Central memory CD8-positive, alpha-beta T cell (primary cell): Measurements from ENCODE around the gene C1QTNF12.

Experiments
- ATAC-seq: fragments of 150-1000 bp; cut with Tn5 transposase; replicated peaks from 2 replicates; pipeline ENCODE4 v1.10.0; 2022; ENCODE audit warnings: mild to moderate bottlenecking, moderate FRiP score, moderate number of reproducible peaks; ENCODE audit not compliant: poor library complexity, severe bottlenecking; ENCODE audit errors: extremely low read depth
- DNase-seq, 2 donors: peaks; one replicate each; pipeline ENCODE4 v3.0.0; 2021; ENCODE audit warnings: low spot score in 2 of 2
- H3K27ac Mint-ChIP-seq: one replicate; pipeline ENCODE4 v1.8.0; 2022; ENCODE audit warnings: low read depth, mild to moderate bottlenecking, moderate library complexity, mixed read lengths
- H3K27me3 Mint-ChIP-seq: one replicate; pipeline ENCODE4 v1.8.0; 2022; ENCODE audit warnings: mixed read lengths
- H3K36me3 Mint-ChIP-seq: one replicate; pipeline ENCODE4 v1.8.0; 2022; ENCODE audit warnings: mild to moderate bottlenecking, moderate library complexity, mixed read lengths; ENCODE audit not compliant: insufficient read depth
- H3K4me1 Mint-ChIP-seq: one replicate; pipeline ENCODE4 v1.8.0; 2022; ENCODE audit warnings: mixed read lengths
- H3K4me3 Mint-ChIP-seq: one replicate; pipeline ENCODE4 v1.8.0; 2022; ENCODE audit warnings: mild to moderate bottlenecking, moderate library complexity, mixed read lengths
- H3K9me3 Mint-ChIP-seq: one replicate; pipeline ENCODE4 v1.8.0; 2022; ENCODE audit warnings: mixed read lengths

The C1QTNF12 gene

GRCh38 chr1:1260843-1261560 lies 14.5 kb upstream of the C1QTNF12 start:
- DNase-seq (no peak), ATAC-seq (no peak)
- H3K4me3 Mint-ChIP-seq = no peak overlapping the region
- H3K36me3 Mint-ChIP-seq = peaks cover 48% of the 10 kb centered on the region
- H3K27me3 Mint-ChIP-seq = no peaks in the 10 kb centered on the region
- H3K4me1 Mint-ChIP-seq = peaks cover 20% of the 10 kb centered on the region
- H3K27ac Mint-ChIP-seq = peak overlapping the region; percentile 70
- no peaks in the 10 kb centered on the region for H3K9me3 Mint-ChIP-seq

DNA sequence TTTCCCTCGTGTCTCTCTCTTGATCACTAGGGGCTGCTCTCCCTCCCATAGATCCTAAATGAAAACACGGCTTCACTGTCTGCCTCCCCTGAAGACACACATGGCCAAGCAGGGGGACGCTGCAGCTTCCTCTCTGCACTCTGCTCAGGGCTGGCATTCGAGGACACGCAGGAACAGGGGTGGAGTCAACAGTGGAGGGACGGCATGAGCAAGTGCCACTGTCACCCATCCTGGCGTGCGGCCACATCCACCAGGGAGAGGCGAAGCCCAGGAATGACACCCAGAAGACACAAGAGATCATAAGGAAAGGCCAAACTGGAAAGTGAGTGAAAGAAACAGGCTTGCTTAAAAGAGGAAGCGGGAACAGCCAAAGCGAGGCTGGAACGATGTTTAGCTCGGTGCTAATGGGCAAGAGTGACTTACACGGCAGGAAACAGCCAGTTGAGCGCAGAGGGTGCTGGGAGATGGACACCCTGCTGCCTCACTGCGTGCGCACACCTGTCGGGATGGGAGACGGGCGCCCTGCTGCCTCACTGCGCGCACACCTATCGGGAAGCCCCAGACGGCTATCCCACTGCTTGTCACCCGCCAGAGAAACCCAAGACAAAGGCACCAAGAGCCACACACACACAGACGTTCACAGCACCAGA lies 13.6 kb upstream of the C1QTNF12 start:
- no peaks in the 10 kb centered on the region for H3K9me3 Mint-ChIP-seq
- no peak overlapping the region for H3K4me3 Mint-ChIP-seq
- H3K27ac Mint-ChIP-seq = peak overlapping the region; percentile 70
- no peak for DNase-seq
- H3K27me3 Mint-ChIP-seq = no peaks in the 10 kb centered on the region
- peaks cover 20% of the 10 kb centered on the region for H3K4me1 Mint-ChIP-seq
- peaks cover 46% of the 10 kb centered on the region for H3K36me3 Mint-ChIP-seq
- no peak for ATAC-seq

DNA sequence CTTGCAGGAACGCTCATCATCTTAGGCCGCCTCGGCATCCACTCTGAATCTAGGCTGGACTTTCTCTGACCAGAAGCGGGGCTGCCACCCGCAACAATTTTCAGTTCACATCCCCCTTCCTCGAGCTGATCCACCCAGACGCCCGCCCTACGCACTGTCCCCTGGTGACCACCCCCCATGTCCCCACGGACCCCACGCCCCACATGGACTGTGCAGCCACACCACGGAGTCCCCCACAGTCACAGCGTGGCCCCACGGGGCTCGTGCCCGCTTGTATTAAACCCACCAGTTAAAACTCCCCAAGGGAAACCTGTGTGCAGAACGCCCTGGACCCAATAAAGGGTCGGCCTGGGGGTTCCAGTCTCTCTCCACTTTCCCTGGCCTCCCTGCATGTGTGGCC lies 13.0 kb upstream of the C1QTNF12 start:
- no peak overlapping the region for H3K4me3 Mint-ChIP-seq
- peaks cover 20% of the 10 kb centered on the region for H3K4me1 Mint-ChIP-seq
- no peaks in the 10 kb centered on the region for H3K27me3 Mint-ChIP-seq
- peaks cover 42% of the 10 kb centered on the region for H3K36me3 Mint-ChIP-seq
- no peak for DNase-seq
- no peak for ATAC-seq
- peak overlapping the region; percentile 70 for H3K27ac Mint-ChIP-seq
- no peaks in the 10 kb centered on the region for H3K9me3 Mint-ChIP-seq

DNA sequence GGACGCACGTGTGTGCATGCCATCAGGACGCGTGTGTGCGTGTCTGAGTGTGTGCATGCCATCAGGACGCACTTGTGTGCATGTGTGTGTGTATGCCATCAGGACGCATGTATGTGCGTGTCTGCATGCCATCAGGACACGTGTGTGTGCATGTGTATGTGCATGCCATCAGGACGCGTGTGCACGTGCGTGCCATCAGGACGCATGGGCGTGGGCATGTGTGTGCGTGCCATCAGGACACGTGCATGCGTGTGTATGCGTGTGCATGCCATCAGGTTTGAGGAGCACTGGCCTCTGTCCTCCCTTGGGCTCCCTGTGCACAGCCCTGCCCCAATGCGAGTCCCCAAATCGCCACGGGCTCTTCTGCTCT lies 12.6 kb upstream of the C1QTNF12 start:
- Mint-ChIP-seq H3K4me3 (no peak overlapping the region), H3K27ac (no peak overlapping the region), H3K36me3 (peaks cover 40% of the 10 kb centered on the region), H3K4me1 (peaks cover 20% of the 10 kb centered on the region), H3K9me3 (no peaks in the 10 kb centered on the region), H3K27me3 (no peaks in the 10 kb centered on the region)
- no peak for DNase-seq
- no peak for ATAC-seq

GRCh38 chr1:1256956-1257871 lies 10.7 kb upstream of the C1QTNF12 start:
- no peak for DNase-seq
- peak overlapping the region; percentile 65 for H3K27ac Mint-ChIP-seq
- H3K9me3 Mint-ChIP-seq = no peaks in the 10 kb centered on the region
- peaks cover 40% of the 10 kb centered on the region for H3K36me3 Mint-ChIP-seq
- no peaks in the 10 kb centered on the region for H3K27me3 Mint-ChIP-seq
- no peak overlapping the region for H3K4me3 Mint-ChIP-seq
- peaks cover 27% of the 10 kb centered on the region for H3K4me1 Mint-ChIP-seq
- no peak for ATAC-seq

- ATAC-seq (no peak), DNase-seq (no peak)
- Mint-ChIP-seq H3K36me3 (peaks cover 31% of the 10 kb centered on the region), H3K4me1 (peaks cover 26% of the 10 kb centered on the region), H3K27me3 (no peaks in the 10 kb centered on the region), H3K9me3 (no peaks in the 10 kb centered on the region), H3K4me3 (no peak overlapping the region), H3K27ac (no peak overlapping the region)
These were observed 9.1 kb upstream of the C1QTNF12 start for GRCh38 chr1:1255611-1256010.

DNA sequence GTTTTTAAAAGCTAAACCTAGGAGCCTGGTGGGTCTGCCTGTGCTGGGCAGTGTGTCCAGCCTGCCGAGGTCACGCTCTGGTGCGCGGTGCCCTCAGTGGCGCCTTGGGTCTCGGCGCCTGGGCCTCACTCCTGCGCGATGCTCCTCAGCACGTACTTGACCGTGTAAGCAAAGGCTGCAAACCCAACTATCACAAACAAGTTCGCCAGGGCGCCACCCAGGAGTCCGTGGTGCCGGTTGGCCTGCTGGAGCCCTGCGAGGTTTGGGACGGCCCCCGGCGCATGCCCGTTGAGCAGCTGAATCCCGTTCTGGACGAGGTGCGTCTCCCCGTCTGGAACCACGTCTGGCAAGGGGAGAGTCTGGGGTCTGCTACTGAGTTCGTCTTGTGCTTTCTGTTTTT lies 8.6 kb upstream of the C1QTNF12 start:
- Mint-ChIP-seq H3K9me3 (no peaks in the 10 kb centered on the region), H3K27ac (no peak overlapping the region), H3K4me3 (no peak overlapping the region), H3K36me3 (peaks cover 28% of the 10 kb centered on the region), H3K4me1 (peaks cover 25% of the 10 kb centered on the region), H3K27me3 (no peaks in the 10 kb centered on the region)
- ATAC-seq (no peak), DNase-seq (no peak)

DNA sequence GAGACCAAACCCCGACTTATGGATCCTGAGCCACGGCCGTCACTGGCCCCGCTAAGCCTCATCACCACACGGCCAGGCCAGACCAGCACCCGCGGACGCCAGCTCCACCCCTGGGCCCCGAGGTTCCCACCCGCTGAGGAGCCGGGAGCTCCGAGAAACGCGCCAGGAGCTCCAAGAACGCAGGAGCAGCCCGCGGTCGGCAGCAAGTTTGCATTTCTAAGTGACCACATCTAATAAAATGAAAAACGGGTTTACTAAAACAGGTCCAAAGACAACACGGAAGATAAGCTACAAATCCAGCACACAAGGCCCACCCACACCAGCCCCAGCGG lies 8.1 kb upstream of the C1QTNF12 start:
- no peak overlapping the region for H3K27ac Mint-ChIP-seq
- no peak for DNase-seq
- peaks cover 26% of the 10 kb centered on the region for H3K36me3 Mint-ChIP-seq
- no peaks in the 10 kb centered on the region for H3K9me3 Mint-ChIP-seq
- H3K4me1 Mint-ChIP-seq = peaks cover 20% of the 10 kb centered on the region
- no peaks in the 10 kb centered on the region for H3K27me3 Mint-ChIP-seq
- no peak overlapping the region for H3K4me3 Mint-ChIP-seq
- ATAC-seq = no peak

GRCh38 chr1:1253972-1254666 lies 7.6 kb upstream of the C1QTNF12 start:
- Mint-ChIP-seq H3K4me3 (no peak overlapping the region), H3K9me3 (no peaks in the 10 kb centered on the region), H3K36me3 (peaks cover 26% of the 10 kb centered on the region), H3K27me3 (no peaks in the 10 kb centered on the region), H3K4me1 (peaks cover 18% of the 10 kb centered on the region), H3K27ac (peak overlapping the region; percentile 25)
- no peak for ATAC-seq
- no peak for DNase-seq

DNA sequence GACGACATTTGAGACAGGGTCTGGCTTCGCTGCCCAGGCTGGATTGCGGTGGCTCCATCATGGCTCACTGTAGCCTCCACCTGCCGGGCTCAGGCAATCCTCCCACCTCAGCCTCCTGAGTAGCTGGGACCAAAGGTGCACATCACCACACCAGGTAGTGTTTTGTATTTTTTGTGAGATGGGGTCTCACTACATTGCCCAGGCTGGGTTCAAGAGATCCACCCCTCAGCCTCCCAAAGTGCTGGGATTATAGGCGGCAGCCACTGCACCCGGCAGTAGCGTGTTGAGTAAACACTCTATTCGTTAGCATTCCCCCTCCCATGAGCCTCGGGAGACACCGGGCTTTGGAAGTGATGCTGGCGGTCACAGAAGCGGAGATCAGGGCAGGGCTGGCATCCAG lies 6.8 kb upstream of the C1QTNF12 start:
- peaks cover 26% of the 10 kb centered on the region for H3K36me3 Mint-ChIP-seq
- peak overlapping the region; percentile 25 for H3K27ac Mint-ChIP-seq

DNA sequence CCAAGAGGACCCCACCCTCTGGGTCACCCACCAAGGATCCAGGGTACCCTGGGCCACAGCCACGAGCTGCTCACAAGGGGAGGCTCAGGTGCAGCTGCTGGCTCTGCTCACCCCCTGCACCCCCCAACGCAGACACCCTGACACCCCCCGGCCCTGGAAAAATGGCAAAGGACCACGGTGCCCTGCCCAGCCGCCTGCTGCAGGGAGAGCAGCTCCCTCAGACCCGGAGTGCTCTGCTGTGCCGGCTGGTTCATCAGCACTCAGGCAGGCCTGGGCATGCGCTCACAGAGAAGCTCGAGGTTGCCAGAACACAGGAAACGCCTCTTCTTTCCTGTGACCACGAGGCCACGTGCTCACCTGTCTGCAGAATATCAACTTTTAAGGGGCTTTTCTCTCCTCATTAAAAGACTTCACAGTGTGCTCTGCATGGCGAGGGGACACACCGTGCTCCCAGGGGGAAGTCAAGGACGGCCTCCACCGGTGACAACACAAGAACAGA lies 4.3 kb upstream of the C1QTNF12 start:
- peak overlapping the region; percentile 77 for H3K27ac Mint-ChIP-seq
- H3K4me1 Mint-ChIP-seq = peaks cover 13% of the 10 kb centered on the region
- H3K36me3 Mint-ChIP-seq = peaks cover 13% of the 10 kb centered on the region
- ATAC-seq (peak; percentile 97), DNase-seq (peak in 1 of 2 donors; percentile 45)
- no peaks in the 10 kb centered on the region for H3K27me3 Mint-ChIP-seq
- H3K9me3 Mint-ChIP-seq = no peaks in the 10 kb centered on the region
- H3K4me3 Mint-ChIP-seq = no peak overlapping the region

More for the DNA sequence above, 6.8 kb upstream of the C1QTNF12 start:
- Mint-ChIP-seq H3K4me3 (no peak overlapping the region), H3K4me1 (peaks cover 18% of the 10 kb centered on the region), H3K9me3 (no peaks in the 10 kb centered on the region), H3K27me3 (no peaks in the 10 kb centered on the region)
- ATAC-seq (no peak), DNase-seq (no peak)
